Measurements from ENCODE around the gene ATP8A1. TPM values are rescaled to one million over a fixed set of nuclear protein-coding genes. Genes with fewer than 3 reads are reported as not detected.
"Not testable (repeated sequence)": the region's sequence is repeated elsewhere in the genome, so short reads cannot be mapped to it uniquely, and the experiment has no call there.

Gene ATP8A1
- total RNA-seq: 10 to 100 TPM; 55.3 to 56.3 TPM

- Mint-ChIP-seq H3K4me1 (peaks cover 35% of the 10 kb centered on the region), H3K27ac (peak within 1 kb of the TSS; percentile 100), H3K9me3 (peaks cover 7% of the 10 kb centered on the region), H3K27me3 (peaks cover 2% of the 10 kb centered on the region), H3K4me3 (peak within 1 kb of the TSS; percentile 96), H3K36me3 (peaks cover 18% of the 10 kb centered on the region)
- POLR2A ChIA-PET: interaction anchor here (0.6 to 4.3 kb wide), 24 partner anchors 10 to 667 kb away, joined by 3 to 112 read pairs (median 4); partner anchors contain the start of gene SLC30A9
- ATAC-seq (ENCODE audit: low read depth): peak; percentile 83
- DNase-seq: peak; percentile 97
These were observed at the start of gene ATP8A1 for GRCh38 chr4:42656944-42657792. ATP8A1 (minus strand) TSS chr4:42657105; CDS start chr4:42656873, 232 bp downstream.

DNA sequence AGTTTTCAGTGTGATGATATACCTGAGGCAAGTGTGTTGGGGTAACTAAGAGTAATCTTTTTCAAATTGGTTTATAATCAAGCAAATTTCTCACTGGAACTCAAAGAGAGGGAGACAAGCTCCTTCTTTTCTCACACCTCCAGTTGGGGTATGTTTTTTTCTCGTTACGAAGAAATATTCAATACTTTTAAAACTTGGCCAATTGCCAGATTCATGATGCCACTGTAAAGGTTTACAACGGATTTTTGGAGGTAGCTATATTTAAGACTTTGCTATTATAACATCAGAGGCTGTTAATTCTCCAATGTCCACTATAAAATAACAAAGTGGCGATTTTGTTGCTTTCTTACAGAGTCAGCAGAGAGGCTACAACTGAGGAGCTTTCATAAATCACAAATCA lies 49.2 kb upstream of the ATP8A1 start:
- Mint-ChIP-seq H3K4me1 (peaks cover 1% of the 10 kb centered on the region), H3K27me3 (no peaks in the 10 kb centered on the region), H3K36me3 (no peaks in the 10 kb centered on the region), H3K27ac (no peak overlapping the region), H3K4me3 (no peak overlapping the region), H3K9me3 (peaks cover 2% of the 10 kb centered on the region)
- ATAC-seq (ENCODE audit: low read depth) (no peak), DNase-seq (no peak)
- POLR2A ChIA-PET: no interaction called here

DNA sequence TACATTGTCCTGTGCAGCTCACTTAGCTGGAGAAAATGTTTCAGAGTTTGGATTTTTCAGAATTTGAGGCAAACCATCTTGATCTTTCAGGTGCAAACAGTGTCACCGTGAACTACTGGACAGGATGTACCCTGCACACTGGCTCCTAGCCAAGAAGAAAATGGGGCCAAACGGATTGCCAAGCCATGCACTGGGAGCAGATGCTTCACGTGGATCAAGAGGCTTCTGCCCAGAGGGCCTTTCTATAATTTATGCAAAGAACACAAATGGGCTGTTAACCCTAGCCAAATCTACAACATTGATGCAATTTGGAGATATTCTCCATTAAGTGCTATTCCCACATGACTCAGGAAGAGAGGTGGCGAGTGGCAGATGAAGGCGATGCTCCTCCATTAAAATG lies 46.9 kb upstream of the ATP8A1 start:
- DNase-seq: no peak
- H3K27me3 Mint-ChIP-seq: no peaks in the 10 kb centered on the region
- no peaks in the 10 kb centered on the region for H3K4me1 Mint-ChIP-seq
- H3K4me3 Mint-ChIP-seq: no peak overlapping the region
- H3K9me3 Mint-ChIP-seq: peaks cover 9% of the 10 kb centered on the region
- H3K27ac Mint-ChIP-seq: no peak overlapping the region
- no peak for ATAC-seq (ENCODE audit: low read depth)
- POLR2A ChIA-PET: no interaction called here
- H3K36me3 Mint-ChIP-seq: peaks cover 10% of the 10 kb centered on the region

GRCh38 chr4:42702895-42703294 lies 46.0 kb upstream of the ATP8A1 start:
- H3K36me3 Mint-ChIP-seq: peaks cover 11% of the 10 kb centered on the region
- H3K27ac Mint-ChIP-seq: no peak overlapping the region
- POLR2A ChIA-PET: no interaction called here
- no peak for ATAC-seq (ENCODE audit: low read depth)
- no peak for DNase-seq
- H3K9me3 Mint-ChIP-seq: peaks cover 10% of the 10 kb centered on the region
- no peak overlapping the region for H3K4me3 Mint-ChIP-seq
- no peaks in the 10 kb centered on the region for H3K4me1 Mint-ChIP-seq
- no peaks in the 10 kb centered on the region for H3K27me3 Mint-ChIP-seq

- POLR2A ChIA-PET; ATAC-seq (ENCODE audit: low read depth); H3K27me3 Mint-ChIP-seq; H3K4me1 Mint-ChIP-seq; H3K4me3 Mint-ChIP-seq; H3K27ac Mint-ChIP-seq; DNase-seq: not testable (repeated sequence)
- H3K36me3 Mint-ChIP-seq: peaks cover 12% of the 10 kb centered on the region
- peaks cover 13% of the 10 kb centered on the region for H3K9me3 Mint-ChIP-seq
These were observed 44.9 kb upstream of the ATP8A1 start for GRCh38 chr4:42701780-42702179.

GRCh38 chr4:42690537-42690936 lies 33.6 kb upstream of the ATP8A1 start:
- no peaks in the 10 kb centered on the region for H3K4me1 Mint-ChIP-seq
- no peaks in the 10 kb centered on the region for H3K36me3 Mint-ChIP-seq
- no peak overlapping the region for H3K27ac Mint-ChIP-seq
- no peaks in the 10 kb centered on the region for H3K27me3 Mint-ChIP-seq
- peaks cover 3% of the 10 kb centered on the region for H3K9me3 Mint-ChIP-seq
- no peak for ATAC-seq (ENCODE audit: low read depth)
- POLR2A ChIA-PET: no interaction called here
- H3K4me3 Mint-ChIP-seq: no peak overlapping the region
- DNase-seq: no peak

DNA sequence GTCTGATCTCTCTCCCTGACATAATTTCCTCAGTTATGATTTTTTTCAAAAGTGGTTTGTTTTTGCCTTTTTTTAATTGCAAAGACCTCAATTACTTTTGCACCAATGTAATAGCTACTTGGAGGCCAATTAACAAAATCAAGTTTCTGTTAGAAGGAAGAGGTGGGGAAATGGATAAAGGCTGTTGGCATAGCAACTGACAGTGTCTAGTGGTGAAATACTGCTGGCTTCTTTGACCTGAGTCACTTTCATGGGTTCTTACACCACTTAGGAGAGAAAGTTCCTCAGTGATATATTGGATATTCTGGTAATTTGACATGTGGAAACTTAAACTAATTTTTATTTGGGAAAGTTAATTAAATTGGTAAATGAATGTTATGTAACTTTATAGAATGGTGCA lies 26.5 kb upstream of the ATP8A1 start:
- Mint-ChIP-seq H3K27ac (no peak overlapping the region), H3K27me3 (no peaks in the 10 kb centered on the region)
- POLR2A ChIA-PET: no interaction called here

DNA sequence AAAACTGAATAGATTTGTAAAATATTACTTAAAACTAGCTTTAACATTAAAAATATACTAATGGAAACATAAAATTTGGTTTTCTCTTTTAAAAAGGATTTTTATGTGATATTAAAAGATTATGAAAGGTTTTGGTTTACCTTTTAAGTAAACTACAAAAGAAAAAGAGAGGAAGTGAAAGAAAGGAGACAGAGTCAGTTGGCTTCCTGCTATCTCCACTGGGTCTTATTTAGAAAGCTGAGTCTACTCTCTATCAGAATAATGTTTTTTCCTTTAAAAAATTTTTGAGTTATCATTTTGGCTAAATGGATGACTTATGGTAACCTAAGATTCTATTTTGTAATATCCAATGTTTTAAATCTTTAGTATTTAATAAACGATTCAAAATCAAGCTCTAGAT lies 21.6 kb upstream of the ATP8A1 start:
- no peak for DNase-seq
- ATAC-seq (ENCODE audit: low read depth): no peak
- H3K4me3 Mint-ChIP-seq: no peak overlapping the region
- peaks cover 24% of the 10 kb centered on the region for H3K4me1 Mint-ChIP-seq
- H3K27ac Mint-ChIP-seq: no peak overlapping the region
- POLR2A ChIA-PET: interaction anchor here (1.7 to 2.0 kb wide), 2 partner anchors 20 to 22 kb away, joined by 3 to 14 read pairs; partner anchors contain the start of gene ATP8A1
- H3K27me3 Mint-ChIP-seq: no peaks in the 10 kb centered on the region
- H3K36me3 Mint-ChIP-seq: peaks cover 35% of the 10 kb centered on the region
- H3K9me3 Mint-ChIP-seq: peaks cover 12% of the 10 kb centered on the region

More for the DNA sequence above, 26.5 kb upstream of the ATP8A1 start:
- DNase-seq: no peak
- no peak for ATAC-seq (ENCODE audit: low read depth)
- peaks cover 11% of the 10 kb centered on the region for H3K4me1 Mint-ChIP-seq
- no peak overlapping the region for H3K4me3 Mint-ChIP-seq
- H3K36me3 Mint-ChIP-seq: peaks cover 16% of the 10 kb centered on the region
- peaks cover 8% of the 10 kb centered on the region for H3K9me3 Mint-ChIP-seq

- H3K4me3 Mint-ChIP-seq: peak overlapping the region; percentile 53
- peaks cover 39% of the 10 kb centered on the region for H3K4me1 Mint-ChIP-seq
- peaks cover 29% of the 10 kb centered on the region for H3K36me3 Mint-ChIP-seq
- H3K27ac Mint-ChIP-seq: peak overlapping the region; percentile 44
- ATAC-seq (ENCODE audit: low read depth) (no peak), DNase-seq (no peak)
- POLR2A ChIA-PET: interaction anchor here (1.8 to 4.6 kb wide), 2 partner anchors 20 kb away, joined by 19 to 112 read pairs; partner anchors contain the start of gene ATP8A1
- peaks cover 8% of the 10 kb centered on the region for H3K9me3 Mint-ChIP-seq
- no peaks in the 10 kb centered on the region for H3K27me3 Mint-ChIP-seq
These were observed 19.4 kb upstream of the ATP8A1 start for GRCh38 chr4:42676066-42676951.

- Mint-ChIP-seq H3K27ac (peak overlapping the region; percentile 98), H3K27me3 (no peaks in the 10 kb centered on the region), H3K4me1 (peaks cover 46% of the 10 kb centered on the region), H3K4me3 (peak overlapping the region; percentile 85), H3K36me3 (peaks cover 25% of the 10 kb centered on the region), H3K9me3 (peaks cover 6% of the 10 kb centered on the region)
- POLR2A ChIA-PET: interaction anchor here (4.6 kb wide), 1 partner anchor 17 kb away, joined by 112 read pairs; the partner anchor contains the start of gene ATP8A1
- DNase-seq: no peak
- ATAC-seq (ENCODE audit: low read depth): peak; percentile 40
These were observed 16.1 kb upstream of the ATP8A1 start for GRCh38 chr4:42673082-42673425.

DNA sequence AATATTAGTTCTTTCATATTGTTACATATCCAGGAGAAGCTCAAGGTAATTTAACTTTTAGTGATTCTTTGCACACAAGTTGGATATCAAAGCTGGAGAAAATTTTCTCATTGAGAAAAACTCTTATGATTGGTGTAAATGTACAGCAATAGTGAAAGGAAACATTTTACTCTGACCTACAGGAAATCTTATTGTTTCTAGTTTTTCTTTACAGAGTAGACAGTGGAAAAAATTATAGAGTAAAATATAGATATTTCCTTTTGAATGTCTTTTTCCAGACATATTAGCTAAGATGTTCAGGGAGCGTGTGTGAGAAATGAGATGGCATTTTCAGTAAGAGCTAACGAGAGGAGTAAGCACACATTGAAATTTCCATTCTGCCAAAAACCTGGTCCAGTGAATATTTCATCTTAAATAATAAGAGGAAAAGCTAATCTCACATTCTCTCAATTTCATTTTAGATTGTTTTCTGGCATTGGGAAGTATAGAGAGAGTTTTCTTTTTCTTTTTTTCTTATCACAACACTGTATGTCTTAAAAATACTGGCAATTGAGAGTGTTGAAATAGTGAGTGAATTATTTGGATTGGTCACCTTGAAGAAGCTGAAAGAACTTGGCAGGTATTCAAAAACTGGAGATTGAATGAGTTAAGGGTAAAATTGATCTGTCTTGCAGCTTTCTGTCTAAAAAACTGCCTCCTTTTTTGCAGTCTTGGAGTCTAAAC lies 15.6 kb upstream of the ATP8A1 start:
- H3K27ac Mint-ChIP-seq: peak overlapping the region; percentile 98

GRCh38 chr4:42671431-42672194 lies 14.7 kb upstream of the ATP8A1 start:
- peak overlapping the region; percentile 85 for H3K4me3 Mint-ChIP-seq
- peak overlapping the region; percentile 98 for H3K27ac Mint-ChIP-seq
- peaks cover 20% of the 10 kb centered on the region for H3K36me3 Mint-ChIP-seq
- peaks cover 44% of the 10 kb centered on the region for H3K4me1 Mint-ChIP-seq
- H3K9me3 Mint-ChIP-seq: peaks cover 4% of the 10 kb centered on the region
- H3K27me3 Mint-ChIP-seq: no peaks in the 10 kb centered on the region
- peak; percentile 38 for DNase-seq
- peak; percentile 96 for ATAC-seq (ENCODE audit: low read depth)
- POLR2A ChIA-PET: interaction anchor here (1.2 to 6.1 kb wide), 3 partner anchors 15 to 35 kb away, joined by 3 to 112 read pairs (median 86); partner anchors contain the start of gene ATP8A1

More for the DNA sequence above, 15.6 kb upstream of the ATP8A1 start:
- DNase-seq: no peak
- Mint-ChIP-seq H3K36me3 (peaks cover 20% of the 10 kb centered on the region), H3K27me3 (no peaks in the 10 kb centered on the region), H3K9me3 (peaks cover 4% of the 10 kb centered on the region), H3K4me1 (peaks cover 44% of the 10 kb centered on the region), H3K4me3 (peak overlapping the region; percentile 85)
- POLR2A ChIA-PET: interaction anchor here (1.2 to 4.6 kb wide), 2 partner anchors 16 to 36 kb away, joined by 3 to 112 read pairs; partner anchors contain the start of gene ATP8A1
- peak; percentile 7 for ATAC-seq (ENCODE audit: low read depth)

Data from activated naive CD8-positive, alpha-beta T cell treated with anti-CD3 and anti-CD28 coated beads, Interleukin-2, amount 10 ng/mL, durations not matched to agents 7 days and 5 days (primary cell).